Measurements from ENCODE around the gene EPS8. TPM values are rescaled to one million over a fixed set of nuclear protein-coding genes. Genes with fewer than 3 reads are reported as not detected.
A peak's percentile ranks its signal among the peaks of the same experiment; 100 is the strongest.

EPS8 gene
- total RNA-seq, result 100 to 1,000 TPM; 108 to 132 (median 119) TPM
- 10 to 100 TPM; 47.7 to 97.8 (median 65.5) TPM for polyA plus RNA-seq

- peak; percentile 72 to 77 for TF ChIP-seq POLR2A (IDR thresholded peaks at IDR 0.05)
- TF ChIP-seq POLR2AphosphoS5 (IDR thresholded peaks at IDR 0.05), result peak; percentile 84 to 96 (median 94)
- TF ChIP-seq EP300 (IDR thresholded peaks at IDR 0.05), result no peak
- no peak for TF ChIP-seq CTCF (IDR thresholded peaks at IDR 0.05)
- Histone ChIP-seq H3K27me3 (no peaks in the 10 kb centered on the region), H3K27ac (peak within 1 kb of the TSS; percentile 94 to 97 (median 94)), H3K9me3 (no peaks in the 10 kb centered on the region), H3K4me1 (peaks cover 0 to 37% (median 14%) of the 10 kb centered on the region in 4 donors), H3K36me3 (no peaks in the 10 kb centered on the region), H3K4me3 (peak within 1 kb of the TSS; percentile 63 to 91 (median 83))
- 1% methylated on average over 85 of the region's 85 CpGs for WGBS, 2 donors
- intact Hi-C loops (cut with DNase I), result loop anchor here (5.0 to 10.0 kb wide), 3 partner anchors 97 to 515 kb away; no protein-coding TSS in a partner anchor
- DNase-seq, result peak; percentile 96
Measured at GRCh38 chr12:15789220-15790171, at the start of gene EPS8. EPS8 (minus strand) TSS chr12:15789388; CDS start chr12:15682951, 106,437 bp downstream.

GRCh38 chr12:15837141-15837790 lies 48.1 kb upstream of the EPS8 start:
- H3K27me3 ChIP-seq, result no peaks in the 10 kb centered on the region
- 82% methylated on average over 5 of the region's 5 CpGs for WGBS, 2 donors
- H3K4me1 ChIP-seq, result no peaks in the 10 kb centered on the region
- H3K27ac ChIP-seq, result peak overlapping the region in 1 of 4 donors; percentile 22
- H3K4me3 ChIP-seq, result no peak overlapping the region
- no peak for TF ChIP-seq CTCF (IDR thresholded peaks at IDR 0.05)
- TF ChIP-seq POLR2AphosphoS5 (IDR thresholded peaks at IDR 0.05), result no peak
- no peak for TF ChIP-seq EP300 (IDR thresholded peaks at IDR 0.05)
- no peak for TF ChIP-seq POLR2A (IDR thresholded peaks at IDR 0.05)
- intact Hi-C loops (cut with DNase I), result no loop called here
- no peak for DNase-seq
- H3K9me3 ChIP-seq, result no peaks in the 10 kb centered on the region
- H3K36me3 ChIP-seq, result no peaks in the 10 kb centered on the region

GRCh38 chr12:15834575-15834974 lies 45.4 kb upstream of the EPS8 start:
- no peak for DNase-seq
- H3K9me3 ChIP-seq, result no peaks in the 10 kb centered on the region

More at GRCh38 chr12:15834575-15834974, 45.4 kb upstream of the EPS8 start:
- no peaks in the 10 kb centered on the region for H3K36me3 ChIP-seq
- H3K4me1 ChIP-seq, result no peaks in the 10 kb centered on the region
- 81 to 85% methylated on average over 4 of the region's 4 CpGs for WGBS, 2 donors
- H3K27ac ChIP-seq, result no peak overlapping the region
- intact Hi-C loops (cut with DNase I), result no loop called here
- H3K4me3 ChIP-seq, result no peak overlapping the region
- no peak for TF ChIP-seq POLR2A (IDR thresholded peaks at IDR 0.05)
- TF ChIP-seq CTCF (IDR thresholded peaks at IDR 0.05), result no peak
- TF ChIP-seq EP300 (IDR thresholded peaks at IDR 0.05), result no peak
- no peak for TF ChIP-seq POLR2AphosphoS5 (IDR thresholded peaks at IDR 0.05)
- H3K27me3 ChIP-seq, result no peaks in the 10 kb centered on the region

All from sigmoid colon (tissue), 7 donors.